Parathyroid adenoma (tissue), 2 donors: ENCODE measurements around the gene EXO1.

Source experiments
- H2AFZ ChIP-seq: fragments of 300-600 bp; sonication (generic); one replicate; pipeline ENCODE4 v1.7.0; 2017; ENCODE audit warnings: antibody characterized with exemption, mild to moderate bottlenecking
- H3K27ac ChIP-seq: fragments of 300-600 bp; sonication (generic); one replicate; pipeline ENCODE4 v1.7.0; 2017
- H3K27me3 ChIP-seq: fragments of 300-600 bp; sonication (generic); one replicate; pipeline ENCODE4 v1.7.0; 2017; ENCODE audit warnings: low read length; ENCODE audit not compliant: control insufficient read depth, insufficient read depth
- H3K36me3 ChIP-seq: fragments of 300-600 bp; sonication (generic); one replicate; pipeline ENCODE4 v1.7.0; 2017; ENCODE audit warnings: low read length; ENCODE audit not compliant: control insufficient read depth, insufficient read depth
- H3K4me1 ChIP-seq: fragments of 300-600 bp; sonication (generic); one replicate; pipeline ENCODE4 v1.7.0; 2017; ENCODE audit warnings: control low read depth
- H3K4me2 ChIP-seq: fragments of 300-600 bp; sonication (generic); one replicate; pipeline ENCODE4 v1.7.0; 2017; ENCODE audit warnings: low read length
- H3K4me3 ChIP-seq: fragments of 300-600 bp; sonication (generic); one replicate; pipeline ENCODE4 v1.7.0; 2017; ENCODE audit warnings: low read depth, low read length
- H3K79me2 ChIP-seq: fragments of 300-600 bp; sonication (generic); one replicate; pipeline ENCODE4 v1.7.0; 2017; ENCODE audit warnings: control low read depth
- H3K9ac ChIP-seq: fragments of 300-600 bp; sonication (generic); one replicate; pipeline ENCODE4 v1.7.0; 2017; ENCODE audit warnings: mild to moderate bottlenecking
- H3K9me3 ChIP-seq: fragments of 300-600 bp; sonication (generic); one replicate; pipeline ENCODE4 v1.7.0; 2017; ENCODE audit warnings: low read length; ENCODE audit not compliant: control insufficient read depth
- CTCF ChIP-seq: fragments of 300-600 bp; sonication (generic); IDR thresholded peaks from one replicate; pipeline ENCODE4 v1.7.0; 2017; ENCODE audit warnings: antibody characterized with exemption, mild to moderate bottlenecking
- donor health status: primary hyperparathyroidism.

The EXO1 gene

GRCh38 chr1:241924080-241924808, 76.2 kb downstream of the EXO1 start:
- no peak overlapping the region for H2AFZ ChIP-seq
- H3K79me2 ChIP-seq: no peaks in the 10 kb centered on the region
- TF ChIP-seq CTCF: no peak
- H3K27ac ChIP-seq: no peak overlapping the region
- no peak overlapping the region for H3K9ac ChIP-seq
- no peaks in the 10 kb centered on the region for H3K36me3 ChIP-seq
- no peak overlapping the region for H3K4me2 ChIP-seq
- H3K4me3 ChIP-seq: no peak overlapping the region
- no peaks in the 10 kb centered on the region for H3K4me1 ChIP-seq
- no peaks in the 10 kb centered on the region for H3K9me3 ChIP-seq
- H3K27me3 ChIP-seq: no peaks in the 10 kb centered on the region

- H3K27me3 ChIP-seq: no peaks in the 10 kb centered on the region
- no peak overlapping the region for H3K4me3 ChIP-seq
- H2AFZ ChIP-seq: no peak overlapping the region
- H3K9ac ChIP-seq: no peak overlapping the region
- H3K36me3 ChIP-seq: no peaks in the 10 kb centered on the region
- no peak for TF ChIP-seq CTCF
- no peak overlapping the region for H3K27ac ChIP-seq
- H3K9me3 ChIP-seq: no peaks in the 10 kb centered on the region
- H3K4me1 ChIP-seq: no peaks in the 10 kb centered on the region
- H3K4me2 ChIP-seq: no peak overlapping the region
- H3K79me2 ChIP-seq: no peaks in the 10 kb centered on the region
Measured at GRCh38 chr1:241926141-241926540, 78.1 kb downstream of the EXO1 start.

GRCh38 chr1:241927321-241927720, 79.3 kb downstream of the EXO1 start:
- Histone ChIP-seq H3K4me2 (no peak overlapping the region), H3K27ac (no peak overlapping the region), H3K4me3 (no peak overlapping the region), H3K9me3 (no peaks in the 10 kb centered on the region), H3K4me1 (no peaks in the 10 kb centered on the region), H3K36me3 (no peaks in the 10 kb centered on the region), H2AFZ (no peak overlapping the region), H3K9ac (no peak overlapping the region), H3K27me3 (no peaks in the 10 kb centered on the region), H3K79me2 (no peaks in the 10 kb centered on the region)
- no peak for TF ChIP-seq CTCF

GRCh38 chr1:241932845-241933244, 84.8 kb downstream of the EXO1 start:
- no peak for TF ChIP-seq CTCF
- Histone ChIP-seq H3K27ac (no peak overlapping the region), H3K27me3 (no peaks in the 10 kb centered on the region), H2AFZ (no peak overlapping the region), H3K4me1 (no peaks in the 10 kb centered on the region), H3K79me2 (no peaks in the 10 kb centered on the region), H3K4me3 (no peak overlapping the region), H3K4me2 (no peak overlapping the region), H3K9me3 (no peaks in the 10 kb centered on the region), H3K9ac (no peak overlapping the region), H3K36me3 (no peaks in the 10 kb centered on the region)
